Choroid plexus epithelial cell (primary cell): ENCODE data around the gene SBF1.

Experiments used
- DNase-seq: peaks from one replicate; pipeline ENCODE4 v3.0.0-alpha.2; 2010; ENCODE audit warnings: low read depth
- H3K4me3 ChIP-seq: 2 replicates; pipeline ENCODE4 v1.5.1; 2011; ENCODE audit warnings: low read depth, mild to moderate bottlenecking, control low read depth, low read length, moderate library complexity
- CTCF ChIP-seq: conservative IDR thresholded peaks from 2 replicates; pipeline ENCODE4 v1.5.1; 2011; ENCODE audit warnings: low read depth, mild to moderate bottlenecking, control low read depth, inconsistent platforms, low read length, moderate library complexity

The SBF1 gene

GRCh38 chr22:50505276-50505775 is 30.5 kb upstream of the SBF1 start:
- no peak for TF ChIP-seq CTCF
- no peak overlapping the region for H3K4me3 ChIP-seq
- DNase-seq = no peak

GRCh38 chr22:50504369-50505211 is 29.8 kb upstream of the SBF1 start:
- no peak overlapping the region for H3K4me3 ChIP-seq
- no peak for TF ChIP-seq CTCF
- DNase-seq = no peak

- H3K4me3 ChIP-seq = no peak overlapping the region
- TF ChIP-seq CTCF = no peak
- DNase-seq = no peak
Observed at GRCh38 chr22:50503475-50504145, 28.8 kb upstream of the SBF1 start.

GRCh38 chr22:50502628-50503474 is 28.0 kb upstream of the SBF1 start:
- no peak overlapping the region for H3K4me3 ChIP-seq
- no peak for DNase-seq
- no peak for TF ChIP-seq CTCF

- TF ChIP-seq CTCF = no peak
- no peak overlapping the region for H3K4me3 ChIP-seq
- no peak for DNase-seq
Observed at GRCh38 chr22:50502096-50502495, 27.3 kb upstream of the SBF1 start.

- no peak for DNase-seq
- TF ChIP-seq CTCF = no peak
- no peak overlapping the region for H3K4me3 ChIP-seq
Observed at GRCh38 chr22:50500452-50500851, 25.6 kb upstream of the SBF1 start.
